HepG2 (cell line): ENCODE results near the gene RTP4.

Experiments
- AFF4 ChIP-seq: sonication (generic); formaldehyde crosslinking; IDR thresholded peaks from 2 replicates; pipeline ENCODE4 v1.4.0; 2020; ENCODE audit warnings: missing genetic modification reagents
- ATF3 ChIP-seq: sonication (generic); formaldehyde crosslinking; IDR thresholded peaks from 2 replicates; pipeline ENCODE4 v1.4.0; 2020; ENCODE audit warnings: missing genetic modification reagents
- EZH2 ChIP-seq: conservative IDR thresholded peaks from 2 replicates; pipeline ENCODE4 v1.6.1; 2012; ENCODE audit warnings: mild to moderate bottlenecking, low read depth, low read length, moderate library complexity
- FOXJ3 ChIP-seq: sonication (generic); formaldehyde crosslinking; IDR thresholded peaks from 2 replicates; pipeline ENCODE4 v1.4.0; 2020; ENCODE audit warnings: missing genetic modification reagents, mild to moderate bottlenecking, borderline replicate concordance
- RAD21 ChIP-seq: fragments of 450-650 bp; formaldehyde crosslinking; IDR thresholded peaks from 2 replicates; pipeline ENCODE4 v1.5.0; 2020; ENCODE audit warnings: mild to moderate bottlenecking
- YY1 ChIP-seq: IDR thresholded peaks from 2 replicates; pipeline ENCODE4 v1.6.1; 2011; ENCODE audit warnings: low read length, low read depth, moderate library complexity, mild to moderate bottlenecking; ENCODE audit not compliant: insufficient read depth, insufficient replicate concordance
- ZSCAN29 ChIP-seq: sonication (generic); formaldehyde crosslinking; conservative IDR thresholded peaks from 2 replicates; pipeline ENCODE4 v1.4.0; 2020; ENCODE audit warnings: mild to moderate bottlenecking, missing genetic modification reagents
- TF ChIP-seq, protein P1 (sequence below): sonication (generic); formaldehyde crosslinking; IDR thresholded peaks from 2 replicates; pipeline ENCODE4 v1.4.0; 2020; ENCODE audit warnings: missing genetic modification reagents

DNA sequence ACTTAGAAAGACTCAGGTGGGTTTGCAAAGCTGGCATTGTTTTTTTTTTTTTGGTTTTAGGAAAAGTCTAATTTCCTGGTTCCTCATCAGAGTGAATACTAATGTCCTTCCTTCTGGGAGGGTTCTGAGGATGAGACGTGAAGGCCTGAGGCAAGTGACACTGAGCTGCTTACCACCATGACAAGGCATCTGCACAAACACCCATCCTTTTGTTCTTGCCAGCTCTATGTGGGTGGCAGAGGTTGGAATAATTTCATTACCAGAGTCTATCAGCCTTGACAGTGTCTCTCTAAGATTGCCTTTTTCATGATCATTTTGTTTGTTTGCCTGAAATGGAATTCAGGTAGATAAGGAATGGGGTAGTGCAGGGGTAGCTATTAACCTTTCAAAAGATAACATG is 17.1 kb downstream of the RTP4 start:
- TF ChIP-seq RAD21 (no peak), YY1 (no peak), AFF4 (CRISPR knock-in tag) (no peak), FOXJ3 (CRISPR knock-in tag) (no peak), EZH2 (no peak), ATF3 (CRISPR knock-in tag) (no peak), ZSCAN29 (CRISPR knock-in tag) (no peak)
- TF ChIP-seq, protein P1, sequence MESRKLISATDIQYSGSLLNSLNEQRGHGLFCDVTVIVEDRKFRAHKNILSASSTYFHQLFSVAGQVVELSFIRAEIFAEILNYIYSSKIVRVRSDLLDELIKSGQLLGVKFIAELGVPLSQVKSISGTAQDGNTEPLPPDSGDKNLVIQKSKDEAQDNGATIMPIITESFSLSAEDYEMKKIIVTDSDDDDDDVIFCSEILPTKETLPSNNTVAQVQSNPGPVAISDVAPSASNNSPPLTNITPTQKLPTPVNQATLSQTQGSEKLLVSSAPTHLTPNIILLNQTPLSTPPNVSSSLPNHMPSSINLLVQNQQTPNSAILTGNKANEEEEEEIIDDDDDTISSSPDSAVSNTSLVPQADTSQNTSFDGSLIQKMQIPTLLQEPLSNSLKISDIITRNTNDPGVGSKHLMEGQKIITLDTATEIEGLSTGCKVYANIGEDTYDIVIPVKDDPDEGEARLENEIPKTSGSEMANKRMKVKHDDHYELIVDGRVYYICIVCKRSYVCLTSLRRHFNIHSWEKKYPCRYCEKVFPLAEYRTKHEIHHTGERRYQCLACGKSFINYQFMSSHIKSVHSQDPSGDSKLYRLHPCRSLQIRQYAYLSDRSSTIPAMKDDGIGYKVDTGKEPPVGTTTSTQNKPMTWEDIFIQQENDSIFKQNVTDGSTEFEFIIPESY (CRISPR knock-in tag): no peak
